Measurements from ENCODE around the gene S100A2. TPM values are rescaled to one million over a fixed set of nuclear protein-coding genes. Genes with fewer than 3 reads are reported as not detected.

Gene S100A2
- total and polyA plus RNA-seq, 2 experiments from 2014 or later, result 1.7 to 8.6 TPM

GRCh38 chr1:153572569-153573015 is 6.9 kb upstream of the S100A2 start:
- peak overlapping the region; percentile 89 for H3K27ac ChIP-seq
- no peaks in the 10 kb centered on the region for H3K9me3 ChIP-seq (ENCODE audit: low read depth)
- peak; percentile 94 for DNase-seq
- H3K36me3 ChIP-seq (ENCODE audit: low read depth), result no peaks in the 10 kb centered on the region
- WGBS, 2 experiments (ENCODE audit: low coverage in 1 of 2, low lambda C conversion rate in 2 of 2, missing lambda C conversion rate in 2 of 2), result 0% methylated on average over 3 of the region's 3 CpGs
- H3K9me2 ChIP-seq (ENCODE audit: insufficient read depth), result no peaks in the 10 kb centered on the region
- no peaks in the 10 kb centered on the region for H3K79me2 ChIP-seq (ENCODE audit: insufficient read depth)
- H3K4me3 ChIP-seq, result peak overlapping the region; percentile 39
- no peak for TF ChIP-seq EZH2 (IDR thresholded peaks at IDR 0.05; ENCODE audit: insufficient read depth, poor library complexity, severe bottlenecking)
- no peak for TF ChIP-seq EZH2phosphoT487 (IDR thresholded peaks at IDR 0.05; ENCODE audit: insufficient read depth, low read depth)
- peak overlapping the region; percentile 63 for H3K4me2 ChIP-seq (ENCODE audit: unreplicated experiment)
- peaks cover 32% of the 10 kb centered on the region for H3K4me1 ChIP-seq (ENCODE audit: insufficient read depth)
- H3K27me3 ChIP-seq (replicated peaks; ENCODE audit: insufficient read depth), result no peaks in the 10 kb centered on the region
- peaks cover 31% of the 10 kb centered on the region for H3F3A ChIP-seq (ENCODE audit: insufficient read depth)
- no peak overlapping the region for H2AFZ ChIP-seq
- peak overlapping the region; percentile 72 for H3K9ac ChIP-seq
- in situ Hi-C loops (cut with MboI), result no loop called here
- H4K20me1 ChIP-seq (ENCODE audit: insufficient read depth), result no peaks in the 10 kb centered on the region

GRCh38 chr1:153571706-153572105 is 6.1 kb upstream of the S100A2 start:
- Histone ChIP-seq H3K27ac (peak overlapping the region; percentile 89), H3K79me2 (ENCODE audit: insufficient read depth) (no peaks in the 10 kb centered on the region)
- in situ Hi-C loops (cut with MboI), result no loop called here

DNA sequence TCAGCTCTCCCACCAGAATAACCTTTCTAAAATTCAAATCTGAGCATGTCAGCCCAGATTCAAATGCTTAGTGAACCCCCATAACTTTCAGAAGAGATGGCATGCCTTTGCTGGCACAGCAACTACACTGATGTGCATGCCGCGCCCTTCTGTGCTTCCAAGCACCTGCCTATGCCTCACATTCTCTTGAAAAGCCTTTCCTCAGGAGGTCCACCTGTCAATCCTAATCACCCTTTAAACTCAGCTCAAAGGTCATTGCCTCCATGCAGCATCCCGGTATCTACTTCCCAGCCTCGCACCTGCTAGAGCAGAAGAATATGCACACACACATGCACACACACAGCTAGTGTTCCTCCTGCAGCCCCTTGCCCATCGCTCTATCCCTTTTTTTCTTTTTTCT is 5.2 kb upstream of the S100A2 start:
- WGBS, 2 experiments (ENCODE audit: low coverage in 1 of 2, low lambda C conversion rate in 2 of 2, missing lambda C conversion rate in 2 of 2), result 99% methylated on average over 5 of the region's 5 CpGs
- no peak overlapping the region for H3K27ac ChIP-seq
- DNase-seq, result no peak
- H2AFZ ChIP-seq, result no peak overlapping the region
- no peak overlapping the region for H3K9ac ChIP-seq
- H3K36me3 ChIP-seq (ENCODE audit: low read depth), result no peaks in the 10 kb centered on the region
- TF ChIP-seq EZH2 (IDR thresholded peaks at IDR 0.05; ENCODE audit: insufficient read depth, poor library complexity, severe bottlenecking) (no peak), EZH2phosphoT487 (IDR thresholded peaks at IDR 0.05; ENCODE audit: insufficient read depth, low read depth) (no peak)
- no peaks in the 10 kb centered on the region for H3K9me3 ChIP-seq (ENCODE audit: low read depth)
- no peaks in the 10 kb centered on the region for H3K27me3 ChIP-seq (replicated peaks; ENCODE audit: insufficient read depth)
- no peaks in the 10 kb centered on the region for H3K79me2 ChIP-seq (ENCODE audit: insufficient read depth)
- H3K4me1 ChIP-seq (ENCODE audit: insufficient read depth), result peaks cover 43% of the 10 kb centered on the region
- peaks cover 39% of the 10 kb centered on the region for H3F3A ChIP-seq (ENCODE audit: insufficient read depth)
- no peaks in the 10 kb centered on the region for H3K9me2 ChIP-seq (ENCODE audit: insufficient read depth)
- in situ Hi-C loops (cut with MboI), result no loop called here
- no peak overlapping the region for H3K4me3 ChIP-seq
- H3K4me2 ChIP-seq (ENCODE audit: unreplicated experiment), result no peak overlapping the region
- H4K20me1 ChIP-seq (ENCODE audit: insufficient read depth), result no peaks in the 10 kb centered on the region

More at GRCh38 chr1:153571706-153572105, 6.1 kb upstream of the S100A2 start:
- 67 to 74% methylated on average over 7 of the region's 7 CpGs for WGBS, 2 experiments (ENCODE audit: low coverage in 1 of 2, low lambda C conversion rate in 2 of 2, missing lambda C conversion rate in 2 of 2)
- Histone ChIP-seq H4K20me1 (ENCODE audit: insufficient read depth) (no peaks in the 10 kb centered on the region), H3K9me2 (ENCODE audit: insufficient read depth) (no peaks in the 10 kb centered on the region), H3K4me1 (ENCODE audit: insufficient read depth) (peaks cover 39% of the 10 kb centered on the region), H3K27me3 (replicated peaks; ENCODE audit: insufficient read depth) (no peaks in the 10 kb centered on the region), H3F3A (ENCODE audit: insufficient read depth) (peaks cover 37% of the 10 kb centered on the region), H3K36me3 (ENCODE audit: low read depth) (no peaks in the 10 kb centered on the region), H2AFZ (no peak overlapping the region), H3K9me3 (ENCODE audit: low read depth) (no peaks in the 10 kb centered on the region), H3K9ac (peak overlapping the region; percentile 72), H3K4me3 (no peak overlapping the region; the same call in 1 of the 2 replicates), H3K4me2 (ENCODE audit: unreplicated experiment) (peak overlapping the region; percentile 63)
- DNase-seq, result no peak
- TF ChIP-seq EZH2 (IDR thresholded peaks at IDR 0.05; ENCODE audit: insufficient read depth, poor library complexity, severe bottlenecking), result no peak
- no peak for TF ChIP-seq EZH2phosphoT487 (IDR thresholded peaks at IDR 0.05; ENCODE audit: insufficient read depth, low read depth)

- Histone ChIP-seq H3K36me3 (ENCODE audit: low read depth) (no peaks in the 10 kb centered on the region), H3K4me2 (ENCODE audit: unreplicated experiment) (no peak overlapping the region), H3K27me3 (replicated peaks; ENCODE audit: insufficient read depth) (no peaks in the 10 kb centered on the region), H3K9me2 (ENCODE audit: insufficient read depth) (no peaks in the 10 kb centered on the region), H4K20me1 (ENCODE audit: insufficient read depth) (no peaks in the 10 kb centered on the region), H3K4me1 (ENCODE audit: insufficient read depth) (peaks cover 54% of the 10 kb centered on the region), H3K79me2 (ENCODE audit: insufficient read depth) (no peaks in the 10 kb centered on the region), H3K4me3 (no peak overlapping the region), H3K9ac (no peak overlapping the region), H2AFZ (no peak overlapping the region), H3K27ac (no peak overlapping the region), H3F3A (ENCODE audit: insufficient read depth) (peaks cover 40% of the 10 kb centered on the region), H3K9me3 (ENCODE audit: low read depth) (no peaks in the 10 kb centered on the region)
- no peak for DNase-seq
- in situ Hi-C loops (cut with MboI), result no loop called here
- WGBS, 2 experiments (ENCODE audit: low coverage in 1 of 2, low lambda C conversion rate in 2 of 2, missing lambda C conversion rate in 2 of 2), result 92% methylated on average over 8 of the region's 8 CpGs
- no peak for TF ChIP-seq EZH2phosphoT487 (IDR thresholded peaks at IDR 0.05; ENCODE audit: insufficient read depth, low read depth)
Observed at GRCh38 chr1:153569465-153569864, 3.8 kb upstream of the S100A2 start.
